WTC11 (cell line): ENCODE measurements around the gene ITPR1. TPM values are rescaled to one million over a fixed set of nuclear protein-coding genes. Genes with fewer than 3 reads are reported as not detected.

Experiments used
- ATAC-seq: fragments of 200-7000 bp; cut with Tn5 transposase; 2 replicates; pipeline ENCODE4 v1.10.0; 2021; ENCODE audit warnings: mild to moderate bottlenecking, moderate library complexity
- CTCF ChIA-PET: fragments of 300-600 bp; sonication (Branson Sonifier 250); formaldehyde crosslinking; loops from one replicate; lab custom pipeline; 2021; ENCODE audit warnings: antibody characterized with exemption; lab: Charles Lee
- POLR2A ChIA-PET: fragments of 350-600 bp; sonication (Branson Sonifier 250); formaldehyde crosslinking; loops from one replicate; lab custom pipeline; 2021; ENCODE audit warnings: antibody characterized with exemption; lab: Charles Lee
- DNase-seq: peaks from one replicate; pipeline ENCODE4 v3.0.0; 2021; ENCODE audit warnings: low spot score
- H3K27ac Mint-ChIP-seq: 2 replicates; pipeline ENCODE4 v1.8.0; 2021; ENCODE audit warnings: mixed read lengths
- H3K27me3 Mint-ChIP-seq: 2 replicates; pipeline ENCODE4 v1.8.0; 2021; ENCODE audit warnings: low read depth, mild to moderate bottlenecking, moderate library complexity, mixed read lengths
- H3K36me3 Mint-ChIP-seq: 2 replicates; pipeline ENCODE4 v1.8.0; 2021; ENCODE audit warnings: mixed read lengths
- H3K4me1 Mint-ChIP-seq: 2 replicates; pipeline ENCODE4 v1.8.0; 2022; ENCODE audit warnings: mixed read lengths
- H3K4me3 Mint-ChIP-seq: 2 replicates; pipeline ENCODE4 v1.8.0; 2021; ENCODE audit warnings: mild to moderate bottlenecking, moderate library complexity, mixed read lengths
- H3K9me3 Mint-ChIP-seq: 2 replicates; pipeline ENCODE4 v1.8.0; 2021; ENCODE audit warnings: mixed read lengths
- AFF4 ChIP-seq: sonication (generic); formaldehyde crosslinking; IDR thresholded peaks from 2 replicates; pipeline ENCODE4 v1.8.1; 2023; ENCODE audit warnings: mild to moderate bottlenecking, missing genetic modification reagents, borderline replicate concordance
- E2F4 ChIP-seq: sonication (generic); formaldehyde crosslinking; IDR thresholded peaks from 2 replicates; pipeline ENCODE4 v1.8.1; 2022; ENCODE audit warnings: low read depth, mild to moderate bottlenecking, moderate library complexity, missing genetic modification reagents, borderline replicate concordance
- FOXP1 ChIP-seq: sonication (generic); formaldehyde crosslinking; IDR thresholded peaks from 2 replicates; pipeline ENCODE4 v1.8.0; 2022; ENCODE audit warnings: missing genetic modification reagents, mild to moderate bottlenecking, moderate library complexity, borderline replicate concordance
- GRHL2 ChIP-seq: fragments of 250-450 bp; sonication (Bioruptor Pico); IDR thresholded peaks from 2 replicates; pipeline ENCODE4 v1.8.0; 2022; ENCODE audit warnings: mild to moderate bottlenecking, moderate library complexity; ENCODE audit not compliant: insufficient replicate concordance, severe bottlenecking
- HMGXB4 ChIP-seq: sonication (generic); formaldehyde crosslinking; IDR thresholded peaks from 2 replicates; pipeline ENCODE4 v1.8.1; 2023; ENCODE audit warnings: mild to moderate bottlenecking, moderate library complexity, missing genetic modification reagents
- JAZF1 ChIP-seq: fragments of 250-450 bp; sonication (Bioruptor Pico); IDR thresholded peaks from 2 replicates; pipeline ENCODE4 v1.9.0; 2021; ENCODE audit warnings: moderate library complexity, mild to moderate bottlenecking, inconsistent platforms
- KAT7 ChIP-seq: sonication (generic); formaldehyde crosslinking; IDR thresholded peaks from 2 replicates; pipeline ENCODE4 v1.8.1; 2023; ENCODE audit warnings: missing genetic modification reagents, mild to moderate bottlenecking, borderline replicate concordance
- MYBL2 ChIP-seq: sonication (generic); formaldehyde crosslinking; IDR thresholded peaks from 2 replicates; pipeline ENCODE4 v1.8.1; 2023; ENCODE audit warnings: mild to moderate bottlenecking, moderate library complexity, missing genetic modification reagents
- TEAD1 ChIP-seq: sonication (generic); formaldehyde crosslinking; IDR thresholded peaks from 2 replicates; pipeline ENCODE4 v1.8.0; 2022; ENCODE audit warnings: mild to moderate bottlenecking, missing genetic modification reagents
- ZBTB43 ChIP-seq: sonication (generic); formaldehyde crosslinking; IDR thresholded peaks from 2 replicates; pipeline ENCODE4 v1.8.1; 2023; ENCODE audit warnings: mild to moderate bottlenecking, missing genetic modification reagents
- ZNF121 ChIP-seq: sonication (generic); formaldehyde crosslinking; IDR thresholded peaks from 2 replicates; pipeline ENCODE4 v1.8.0; 2023; ENCODE audit warnings: missing genetic modification reagents
- total RNA-seq: library from RNA; stranded (reverse); gene quantifications from 3 replicates; pipeline ENCODE4 v1.2.3, GENCODE V29; 2021
- TF ChIP-seq, protein P1 (sequence below): sonication (generic); formaldehyde crosslinking; IDR thresholded peaks from 2 replicates; pipeline ENCODE4 v1.8.1; 2022; ENCODE audit warnings: mild to moderate bottlenecking, moderate library complexity, missing genetic modification reagents
- TF ChIP-seq, protein P2 (sequence below): sonication (generic); formaldehyde crosslinking; IDR thresholded peaks from 2 replicates; pipeline ENCODE4 v1.8.1; 2023; ENCODE audit warnings: mild to moderate bottlenecking, missing genetic modification reagents, moderate library complexity
- TF ChIP-seq, protein P3 (sequence below): fragments of 250-450 bp; sonication (Bioruptor Pico); IDR thresholded peaks from 2 replicates; pipeline ENCODE4 v1.9.0; 2021; ENCODE audit warnings: moderate library complexity, mild to moderate bottlenecking, inconsistent platforms, borderline replicate concordance
- TF ChIP-seq, protein P4 (sequence below): sonication (generic); formaldehyde crosslinking; IDR thresholded peaks from 2 replicates; pipeline ENCODE4 v1.8.1; 2023; ENCODE audit warnings: mild to moderate bottlenecking, missing genetic modification reagents

ITPR1 gene
- total RNA-seq, 1 experiment from 2014 or later: 11.8 TPM

DNA sequence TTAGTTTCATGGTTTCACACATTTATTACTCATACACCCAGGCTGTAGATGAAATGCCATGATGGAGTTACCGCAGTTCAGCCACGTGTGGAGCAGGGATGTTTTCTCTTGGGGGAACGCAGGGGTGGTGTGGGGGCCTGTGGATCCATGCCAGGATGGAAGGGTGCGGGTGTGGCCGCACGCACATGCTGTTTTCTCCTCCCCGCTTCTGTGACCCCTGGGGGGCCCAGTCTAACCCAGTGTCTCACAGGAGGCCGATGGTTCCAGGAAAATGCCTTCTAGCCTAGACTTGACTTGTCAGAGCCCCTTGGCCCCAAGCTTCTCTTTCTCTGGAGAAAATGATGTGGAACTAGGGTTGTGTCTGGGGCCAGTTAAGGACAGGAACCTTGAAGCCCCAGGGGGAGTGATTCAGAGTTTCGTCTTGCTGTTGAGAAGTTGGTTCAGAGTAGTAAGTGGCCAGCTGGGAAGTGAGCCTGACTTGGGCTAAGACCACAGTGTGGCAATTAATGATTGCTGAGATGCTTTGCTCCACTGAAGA lies 245.7 kb downstream of the ITPR1 start (continued):
- TF ChIP-seq, protein P1, sequence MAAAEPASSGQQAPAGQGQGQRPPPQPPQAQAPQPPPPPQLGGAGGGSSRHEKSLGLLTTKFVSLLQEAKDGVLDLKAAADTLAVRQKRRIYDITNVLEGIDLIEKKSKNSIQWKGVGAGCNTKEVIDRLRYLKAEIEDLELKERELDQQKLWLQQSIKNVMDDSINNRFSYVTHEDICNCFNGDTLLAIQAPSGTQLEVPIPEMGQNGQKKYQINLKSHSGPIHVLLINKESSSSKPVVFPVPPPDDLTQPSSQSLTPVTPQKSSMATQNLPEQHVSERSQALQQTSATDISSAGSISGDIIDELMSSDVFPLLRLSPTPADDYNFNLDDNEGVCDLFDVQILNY (CRISPR knock-in tag): no peak
- TF ChIP-seq, protein P2, sequence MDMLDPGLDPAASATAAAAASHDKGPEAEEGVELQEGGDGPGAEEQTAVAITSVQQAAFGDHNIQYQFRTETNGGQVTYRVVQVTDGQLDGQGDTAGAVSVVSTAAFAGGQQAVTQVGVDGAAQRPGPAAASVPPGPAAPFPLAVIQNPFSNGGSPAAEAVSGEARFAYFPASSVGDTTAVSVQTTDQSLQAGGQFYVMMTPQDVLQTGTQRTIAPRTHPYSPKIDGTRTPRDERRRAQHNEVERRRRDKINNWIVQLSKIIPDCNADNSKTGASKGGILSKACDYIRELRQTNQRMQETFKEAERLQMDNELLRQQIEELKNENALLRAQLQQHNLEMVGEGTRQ (CRISPR knock-in tag): no peak
- no peak for TF ChIP-seq MYBL2 (CRISPR knock-in tag)
- no peak for TF ChIP-seq GRHL2 (CRISPR knock-in tag)
- no peak for TF ChIP-seq AFF4
- TF ChIP-seq, all 79 proteins: peak for 0

DNA sequence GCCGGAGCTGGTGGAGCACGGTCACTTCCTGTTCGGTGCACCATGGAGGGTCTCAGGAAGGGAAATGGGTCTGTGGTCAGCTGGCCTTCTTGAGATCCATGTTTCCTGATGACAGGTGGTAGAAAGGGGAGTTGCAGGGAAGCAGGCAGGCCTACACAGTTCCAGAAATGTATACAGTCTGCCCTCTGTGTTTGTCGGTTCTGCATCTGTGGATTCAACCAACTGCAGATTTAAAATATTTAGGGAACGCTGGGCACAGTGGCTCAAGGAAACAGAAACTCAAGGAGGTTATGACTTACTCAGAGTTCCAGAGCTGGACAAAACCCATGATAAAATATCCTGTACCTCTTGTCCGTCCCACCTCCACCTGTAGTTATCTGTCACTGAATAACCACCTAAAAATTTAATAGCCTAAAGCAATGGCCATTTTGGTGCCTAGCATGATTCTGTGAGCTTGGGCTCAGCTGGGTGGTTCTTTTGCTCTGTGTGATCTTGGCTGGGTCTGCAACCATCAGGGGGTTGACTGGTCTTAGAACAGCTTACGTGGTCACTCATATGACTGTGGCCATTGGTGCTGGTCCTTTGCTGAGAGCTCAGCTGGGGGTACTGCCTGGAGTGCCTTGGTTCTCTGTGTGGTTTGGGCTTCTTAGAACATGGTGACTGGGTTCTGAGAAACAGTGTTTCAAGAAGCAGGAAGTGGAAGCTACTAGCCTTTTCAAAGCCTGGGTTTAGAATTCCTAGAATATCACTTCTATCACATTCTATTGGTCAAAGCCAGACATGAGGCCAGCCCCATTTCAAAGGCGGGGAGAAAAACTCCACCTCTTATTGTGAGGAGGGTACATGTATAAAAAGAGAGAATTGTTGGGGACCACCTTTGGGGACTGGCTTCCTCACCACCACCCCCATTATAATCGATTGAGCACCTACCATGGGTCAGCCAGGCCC lies 246.4 kb downstream of the ITPR1 start:
- H3K27me3 Mint-ChIP-seq: no peaks in the 10 kb centered on the region
- H3K27ac Mint-ChIP-seq: no peak overlapping the region
- ChIA-PET POLR2A (interaction anchor here (1.1 kb wide), 1 partner anchor 166 kb away, joined by 3 read pairs; no protein-coding TSS in a partner anchor), CTCF (no interaction called here)
- DNase-seq: no peak
- H3K4me1 Mint-ChIP-seq: peaks cover 7% of the 10 kb centered on the region
- peaks cover 3% of the 10 kb centered on the region for H3K9me3 Mint-ChIP-seq
- peaks cover 3% of the 10 kb centered on the region; the same call in 1 of the 2 replicates for H3K36me3 Mint-ChIP-seq
- ATAC-seq: no peak
- no peak overlapping the region for H3K4me3 Mint-ChIP-seq
- TF ChIP-seq HMGXB4 (CRISPR knock-in tag): no peak
- TF ChIP-seq JAZF1 (CRISPR knock-in tag): no peak
- TF ChIP-seq TEAD1 (CRISPR knock-in tag): no peak
- no peak for TF ChIP-seq E2F4 (CRISPR knock-in tag)
- TF ChIP-seq, protein P3, sequence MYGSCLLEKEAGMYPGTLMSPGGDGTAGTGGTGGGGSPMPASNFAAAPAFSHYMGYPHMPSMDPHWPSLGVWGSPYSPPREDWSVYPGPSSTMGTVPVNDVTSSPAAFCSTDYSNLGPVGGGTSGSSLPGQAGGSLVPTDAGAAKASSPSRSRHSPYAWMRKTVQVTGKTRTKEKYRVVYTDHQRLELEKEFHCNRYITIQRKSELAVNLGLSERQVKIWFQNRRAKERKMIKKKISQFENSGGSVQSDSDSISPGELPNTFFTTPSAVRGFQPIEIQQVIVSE: no peak
- TF ChIP-seq ZNF121 (CRISPR knock-in tag): no peak
- TF ChIP-seq, protein P4, sequence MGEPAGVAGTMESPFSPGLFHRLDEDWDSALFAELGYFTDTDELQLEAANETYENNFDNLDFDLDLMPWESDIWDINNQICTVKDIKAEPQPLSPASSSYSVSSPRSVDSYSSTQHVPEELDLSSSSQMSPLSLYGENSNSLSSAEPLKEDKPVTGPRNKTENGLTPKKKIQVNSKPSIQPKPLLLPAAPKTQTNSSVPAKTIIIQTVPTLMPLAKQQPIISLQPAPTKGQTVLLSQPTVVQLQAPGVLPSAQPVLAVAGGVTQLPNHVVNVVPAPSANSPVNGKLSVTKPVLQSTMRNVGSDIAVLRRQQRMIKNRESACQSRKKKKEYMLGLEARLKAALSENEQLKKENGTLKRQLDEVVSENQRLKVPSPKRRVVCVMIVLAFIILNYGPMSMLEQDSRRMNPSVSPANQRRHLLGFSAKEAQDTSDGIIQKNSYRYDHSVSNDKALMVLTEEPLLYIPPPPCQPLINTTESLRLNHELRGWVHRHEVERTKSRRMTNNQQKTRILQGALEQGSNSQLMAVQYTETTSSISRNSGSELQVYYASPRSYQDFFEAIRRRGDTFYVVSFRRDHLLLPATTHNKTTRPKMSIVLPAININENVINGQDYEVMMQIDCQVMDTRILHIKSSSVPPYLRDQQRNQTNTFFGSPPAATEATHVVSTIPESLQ (CRISPR knock-in tag): no peak
- no peak for TF ChIP-seq ZBTB43
- no peak for TF ChIP-seq KAT7
- no peak for TF ChIP-seq FOXP1 (CRISPR knock-in tag)
